Measurements from ENCODE around the gene AGBL4.
A peak's percentile ranks its signal among the peaks of the same experiment; 100 is the strongest.

AGBL4 gene

DNA sequence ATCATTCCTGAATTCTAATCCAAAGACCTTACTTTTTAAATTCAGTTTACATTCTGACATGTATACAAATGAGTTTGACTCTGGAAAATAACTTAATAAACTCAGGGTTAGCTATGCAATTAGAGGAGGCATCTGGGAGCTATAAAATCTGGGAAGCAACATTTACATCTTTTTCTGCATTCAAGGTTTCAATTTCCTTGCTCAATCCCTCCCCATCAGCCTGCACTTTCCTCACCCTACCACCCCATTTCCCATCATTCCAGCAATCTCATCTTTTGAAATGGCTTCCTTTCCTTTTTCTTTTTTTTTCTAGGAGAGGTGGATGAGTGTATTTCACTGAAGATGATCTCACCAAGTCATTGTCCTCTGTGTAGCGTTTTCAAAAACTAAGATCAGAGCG is 1181.8 kb downstream of the AGBL4 start:
- FAIRE-seq = no peak
- no peak for DNase-seq (ENCODE audit: low spot score)

DNA sequence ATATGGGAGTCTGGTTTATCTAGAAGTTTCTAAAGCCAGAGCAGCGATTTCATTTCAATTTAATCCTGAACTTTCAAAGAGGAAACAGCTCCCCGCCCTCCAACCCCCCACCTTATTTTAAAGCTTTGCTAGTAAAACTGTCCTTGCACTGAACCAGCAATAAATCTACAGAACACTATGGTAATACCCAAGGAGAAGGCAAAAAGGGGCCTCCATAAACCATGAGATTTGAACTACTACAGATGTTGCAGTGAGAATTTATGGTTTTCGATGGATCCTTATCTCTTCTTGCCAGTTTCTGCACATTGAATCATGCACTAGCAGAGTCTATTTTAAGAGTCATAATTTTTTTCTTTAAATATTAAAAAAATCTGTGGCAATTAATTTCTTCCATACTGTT is 1182.3 kb downstream of the AGBL4 start:
- DNase-seq (ENCODE audit: low spot score) = no peak
- no peak for FAIRE-seq

DNA sequence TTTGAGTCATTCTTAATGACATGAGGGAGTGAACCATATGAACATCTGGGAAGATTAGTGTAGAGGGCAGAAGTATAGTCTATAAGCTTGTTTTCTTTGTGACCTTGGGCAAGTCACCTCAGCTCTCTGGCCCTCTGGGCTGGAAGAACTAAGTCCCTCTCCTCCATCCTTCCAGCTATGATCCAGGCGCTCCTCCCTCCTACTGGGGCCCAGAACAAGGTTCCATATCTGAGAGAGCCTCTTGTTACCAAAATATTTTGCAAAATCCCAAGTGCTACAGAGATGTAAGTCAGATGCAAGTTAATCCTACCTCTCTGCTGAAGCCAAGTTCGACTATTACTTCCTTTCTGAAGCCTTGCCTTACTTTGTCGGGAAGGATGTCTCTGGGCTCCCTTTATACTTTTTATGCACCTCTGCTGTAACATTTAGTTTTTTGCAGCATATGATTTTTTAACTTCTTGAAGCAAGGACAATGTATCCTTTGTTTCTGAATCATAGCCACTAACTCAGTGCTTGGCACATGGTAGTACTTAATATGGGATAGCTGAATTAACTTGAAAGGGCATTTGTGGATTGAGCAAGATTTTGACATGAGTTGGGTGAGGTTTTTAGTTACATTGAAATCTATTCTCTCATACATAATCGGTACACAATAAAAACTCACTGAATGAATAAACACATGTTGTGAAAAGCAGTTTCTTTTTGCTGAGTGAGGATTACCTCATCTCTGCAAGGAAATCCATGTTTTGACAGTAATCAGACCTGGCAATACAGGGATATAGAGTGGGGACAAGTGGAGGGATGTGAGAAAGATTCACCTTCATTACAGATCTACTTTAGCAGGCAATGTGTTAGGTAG is 1192.4 kb downstream of the AGBL4 start:
- FAIRE-seq = no peak

DNA sequence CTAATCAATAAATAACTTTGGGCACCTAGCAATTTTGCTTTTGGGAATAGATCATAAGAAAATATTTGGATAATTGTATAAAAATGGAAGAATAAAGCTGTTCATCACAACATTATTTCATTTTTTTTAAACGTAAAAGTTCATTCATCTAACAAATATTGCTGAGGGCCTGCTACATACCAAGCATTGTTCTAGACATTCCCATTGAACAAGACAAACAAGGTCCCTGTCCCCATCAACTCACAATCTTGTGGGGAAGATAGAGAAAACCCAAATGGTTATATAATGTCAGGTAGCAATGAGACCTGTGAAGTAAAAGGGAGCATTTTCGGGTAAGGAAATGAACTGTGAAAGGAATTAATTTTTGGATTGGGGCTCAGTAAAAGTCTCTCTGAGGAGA is 1193.0 kb downstream of the AGBL4 start:
- DNase-seq (ENCODE audit: low spot score) (no peak), FAIRE-seq (no peak)

More for the DNA sequence above, 1192.4 kb downstream of the AGBL4 start:
- DNase-seq (ENCODE audit: low spot score) = no peak

DNA sequence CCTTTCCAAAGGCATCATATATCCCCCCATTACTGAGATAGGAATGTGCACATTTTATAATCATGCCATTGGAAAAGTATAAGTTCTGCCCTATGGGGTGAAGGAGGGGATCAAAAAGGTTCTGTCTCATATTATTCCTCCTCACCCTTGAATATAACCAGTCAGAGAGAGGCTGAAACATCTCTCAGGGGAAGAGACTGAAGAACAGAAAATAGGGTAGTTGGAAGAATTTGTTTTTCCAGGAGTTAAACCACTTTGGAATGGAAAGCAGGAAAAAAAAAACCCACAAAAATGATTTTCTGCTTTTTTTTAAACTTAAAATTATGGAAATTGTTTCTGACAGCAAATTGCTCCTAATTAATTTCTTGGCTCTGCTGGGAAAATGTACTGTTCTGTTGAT is 1194.3 kb downstream of the AGBL4 start:
- DNase-seq (ENCODE audit: low spot score) = no peak
- no peak for FAIRE-seq

DNA sequence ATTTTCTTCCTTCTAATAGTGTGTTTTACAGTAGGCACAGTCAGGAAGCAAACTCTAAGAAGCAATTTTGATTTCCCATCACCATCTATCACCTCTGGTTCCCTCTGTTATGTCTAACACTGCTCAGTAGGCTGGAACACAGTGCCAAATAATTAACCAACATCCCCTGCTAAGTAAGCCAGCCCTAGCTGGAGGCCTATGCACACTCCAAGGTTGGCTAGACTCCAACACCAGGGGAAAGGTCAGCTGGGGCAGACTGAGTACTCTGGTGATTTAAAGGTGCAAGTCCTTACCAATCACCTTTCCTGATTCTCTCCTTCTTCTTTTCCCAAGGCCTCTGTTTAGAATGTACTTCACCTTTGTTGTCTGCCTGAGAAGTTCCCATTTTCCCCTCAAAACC is 1200.6 kb downstream of the AGBL4 start:
- no peak for DNase-seq (ENCODE audit: low spot score)

DNA sequence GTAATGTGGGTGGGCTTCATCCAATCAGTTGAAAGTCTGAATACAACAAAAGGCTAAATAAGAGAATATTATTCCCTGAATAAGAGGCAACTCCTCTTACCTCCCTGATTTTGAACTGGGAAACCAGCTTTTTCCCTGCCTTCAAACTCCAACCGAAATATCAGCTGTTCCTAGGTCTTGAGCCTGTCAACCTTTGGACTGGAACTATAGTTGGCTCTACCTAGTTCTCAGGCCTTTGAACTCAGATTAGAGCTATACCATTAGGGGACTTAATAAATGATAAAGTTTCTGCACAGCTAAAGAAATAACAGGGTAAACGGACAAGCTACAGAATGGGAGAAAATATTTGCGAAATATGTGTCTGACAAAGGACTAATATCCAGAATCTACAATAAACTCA is 1203.3 kb downstream of the AGBL4 start:
- FAIRE-seq = no peak
- no peak for DNase-seq (ENCODE audit: low spot score)

More for the DNA sequence above, 1200.6 kb downstream of the AGBL4 start:
- FAIRE-seq = no peak

DNA sequence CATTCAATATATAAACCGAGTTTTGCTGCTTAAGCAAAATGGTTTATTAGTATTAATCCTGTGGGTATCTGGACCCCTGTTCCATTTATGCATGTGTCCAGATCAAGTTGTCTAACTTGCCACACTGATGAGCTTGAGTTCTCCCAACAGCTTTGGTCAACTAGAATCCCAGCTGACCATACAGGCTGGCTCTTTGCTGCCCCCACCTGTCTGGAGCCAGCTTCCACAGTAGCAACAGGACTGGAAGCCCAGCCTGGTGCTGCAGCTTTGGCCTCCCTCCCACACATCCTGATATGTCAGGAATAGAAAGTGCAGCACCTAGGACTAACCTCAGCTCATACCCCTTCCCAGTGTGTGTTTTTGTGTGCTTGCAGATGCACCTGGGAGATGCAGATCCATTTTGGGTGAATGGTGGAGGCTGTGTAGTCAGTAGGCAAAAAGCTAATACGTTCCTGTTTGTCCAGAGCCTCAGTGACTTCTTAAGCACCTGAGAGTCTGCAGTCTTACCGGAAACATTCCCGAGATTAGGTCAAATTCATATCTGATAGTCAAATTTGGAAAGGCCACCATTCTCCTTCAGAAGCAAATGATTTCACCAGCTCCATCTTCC is 1206.1 kb downstream of the AGBL4 start:
- DNase-seq (ENCODE audit: low spot score) (peak; percentile 54), FAIRE-seq (peak; percentile 50)

DNA sequence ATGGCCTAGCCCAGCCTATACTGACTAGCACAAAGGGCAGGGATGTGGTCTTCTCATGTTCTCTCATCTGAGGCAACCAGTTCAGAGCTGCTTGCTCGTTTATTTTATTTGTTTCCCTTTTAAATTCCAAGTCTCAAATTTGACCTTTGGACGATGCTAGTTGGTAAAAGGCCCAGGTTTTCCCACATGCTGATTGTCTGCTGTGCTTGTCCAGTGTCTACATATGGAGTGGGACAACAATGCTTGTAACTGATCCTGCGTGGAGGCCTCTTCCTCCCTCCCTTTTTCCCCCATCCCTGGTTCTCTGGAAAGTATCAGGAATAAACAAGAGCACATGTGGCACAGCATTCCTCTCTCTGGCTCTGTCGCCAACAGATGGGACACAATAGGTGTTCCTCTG is 1213.0 kb downstream of the AGBL4 start:
- DNase-seq (ENCODE audit: low spot score) = no peak
- no peak for FAIRE-seq

DNA sequence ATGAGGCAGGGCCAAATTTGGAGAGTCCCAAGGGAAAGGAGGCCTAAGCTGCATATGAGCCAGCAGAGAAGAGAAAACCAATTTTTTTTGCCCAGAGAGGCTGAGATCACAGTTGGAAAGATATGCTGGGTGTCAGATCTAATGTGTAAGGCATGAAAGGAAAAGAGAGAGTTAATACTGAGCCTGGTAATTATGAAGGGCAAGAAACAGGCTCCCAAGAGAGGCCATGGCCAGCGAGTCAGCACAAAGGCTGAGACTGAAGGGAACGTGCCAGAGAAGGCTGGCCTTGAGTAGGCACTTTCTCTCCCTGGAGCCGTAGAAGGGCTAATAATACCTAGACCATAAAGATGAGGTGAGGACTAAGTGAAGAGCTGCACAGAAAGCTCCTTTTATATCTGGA is 1215.3 kb downstream of the AGBL4 start:
- no peak for FAIRE-seq
- DNase-seq (ENCODE audit: low spot score) = no peak

DNA sequence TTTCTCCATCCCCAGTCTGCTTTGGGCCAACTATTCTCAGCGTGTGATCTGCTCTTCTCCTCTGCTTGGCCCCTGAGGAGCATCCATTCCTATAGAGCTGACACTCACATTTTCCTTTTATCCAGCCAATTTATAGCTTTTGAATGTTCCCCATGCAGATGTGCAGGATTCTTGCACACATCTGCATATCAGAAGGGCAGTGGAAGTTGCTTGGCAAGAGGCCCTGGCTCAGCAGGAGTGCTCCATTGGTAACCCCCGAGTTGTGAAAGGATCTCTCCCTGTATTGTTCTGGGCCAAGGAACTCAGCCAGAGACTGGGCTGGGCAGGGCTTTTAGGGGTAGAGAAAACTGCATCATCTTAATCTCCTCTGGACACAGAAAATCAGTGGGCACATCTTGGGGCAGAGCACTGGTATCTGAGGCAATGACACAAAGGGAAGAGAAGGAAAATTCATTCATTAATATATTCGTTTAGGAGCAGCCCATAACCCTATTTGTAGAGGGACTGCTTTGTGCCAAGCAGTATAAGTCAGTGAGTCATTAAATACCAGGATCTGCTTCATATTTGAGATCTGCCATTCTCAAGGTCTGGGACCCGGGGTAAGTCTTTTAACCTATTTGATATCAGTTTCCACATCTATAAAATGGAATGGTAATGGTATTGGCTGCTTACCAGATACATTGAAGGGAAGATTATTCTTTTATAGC is 1216.0 kb downstream of the AGBL4 start:
- DNase-seq (ENCODE audit: low spot score) = no peak
- FAIRE-seq = no peak

DNA sequence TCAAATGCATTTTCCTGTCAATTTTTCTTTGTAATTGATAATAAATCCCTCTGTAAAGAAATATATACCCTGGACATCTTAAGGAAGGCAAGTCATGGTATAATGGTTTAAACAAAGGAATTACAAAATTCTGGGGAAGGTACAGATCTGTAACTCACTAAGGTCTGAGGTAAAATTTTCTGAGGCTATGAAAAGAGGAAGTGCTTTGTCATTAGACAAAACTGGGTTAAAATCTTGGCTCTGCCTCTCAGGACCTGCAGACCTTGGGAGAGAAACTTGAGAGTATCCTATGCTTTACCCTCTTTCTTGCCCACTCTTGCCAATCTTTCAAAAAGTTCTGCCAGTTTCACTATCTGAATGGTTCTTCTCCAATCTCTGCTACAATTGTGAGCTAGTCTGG is 1220.3 kb downstream of the AGBL4 start:
- no peak for FAIRE-seq
- no peak for DNase-seq (ENCODE audit: low spot score)

DNA sequence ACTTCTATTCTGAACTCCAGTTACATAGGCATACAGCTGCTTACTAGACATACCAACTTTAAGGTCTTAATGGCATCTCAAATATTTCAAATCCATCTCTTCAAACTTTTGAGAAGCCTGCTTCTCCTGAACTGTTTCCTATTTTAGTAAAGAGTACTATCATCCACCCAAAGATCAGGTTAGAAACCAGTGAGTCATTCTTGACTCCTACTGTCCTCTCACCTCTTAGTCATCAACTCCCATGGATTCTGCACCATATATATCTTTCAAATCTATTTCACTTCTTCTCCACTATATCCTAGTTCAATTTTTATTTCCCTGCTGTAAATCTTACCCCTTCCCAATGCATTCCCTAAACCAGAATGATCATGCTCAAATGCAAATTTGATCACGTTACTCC is 1228.9 kb downstream of the AGBL4 start:
- no peak for FAIRE-seq

DNA sequence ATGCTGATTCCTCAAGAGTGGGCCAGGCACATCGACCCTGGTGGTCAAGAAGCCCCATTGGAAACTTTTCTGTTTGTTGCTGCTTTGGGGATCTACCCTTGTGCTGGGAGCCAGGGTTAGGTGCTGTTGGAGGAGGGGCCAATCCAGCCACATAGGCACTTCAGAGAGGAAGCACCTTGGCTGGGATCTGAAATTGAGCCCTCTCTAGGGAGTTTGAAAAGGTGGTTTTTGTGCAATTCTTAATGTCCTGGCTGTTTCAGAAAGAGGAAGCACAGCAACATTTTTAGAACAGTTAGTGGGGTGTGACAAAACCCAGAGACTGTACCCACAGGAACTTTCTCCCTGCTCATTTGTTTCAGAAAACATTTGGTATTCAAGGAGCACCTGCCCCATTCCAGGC is 1229.9 kb downstream of the AGBL4 start:
- FAIRE-seq = no peak

More for the DNA sequence above, 1228.9 kb downstream of the AGBL4 start:
- DNase-seq (ENCODE audit: low spot score) = no peak

DNA sequence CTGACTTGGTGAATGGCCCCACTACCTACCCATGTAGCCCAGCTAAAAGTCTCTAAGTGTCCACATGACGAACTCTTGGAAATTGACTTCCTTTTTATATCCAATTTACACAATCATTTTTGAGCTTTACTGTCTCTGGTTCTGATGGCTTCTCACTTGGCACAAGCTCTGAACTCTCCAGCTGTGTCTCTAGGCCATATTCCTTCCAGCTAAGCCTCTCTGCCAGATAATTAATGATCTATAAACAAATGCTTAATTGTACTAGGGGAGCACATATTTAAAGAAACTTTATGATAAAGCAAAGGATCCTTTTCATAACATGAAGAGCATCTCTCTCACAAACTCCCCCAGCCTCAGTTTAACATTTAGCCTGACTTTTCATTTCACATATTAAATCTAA is 1230.8 kb downstream of the AGBL4 start:
- FAIRE-seq (no peak), DNase-seq (ENCODE audit: low spot score) (no peak)

More for the DNA sequence above, 1229.9 kb downstream of the AGBL4 start:
- no peak for DNase-seq (ENCODE audit: low spot score)

DNA sequence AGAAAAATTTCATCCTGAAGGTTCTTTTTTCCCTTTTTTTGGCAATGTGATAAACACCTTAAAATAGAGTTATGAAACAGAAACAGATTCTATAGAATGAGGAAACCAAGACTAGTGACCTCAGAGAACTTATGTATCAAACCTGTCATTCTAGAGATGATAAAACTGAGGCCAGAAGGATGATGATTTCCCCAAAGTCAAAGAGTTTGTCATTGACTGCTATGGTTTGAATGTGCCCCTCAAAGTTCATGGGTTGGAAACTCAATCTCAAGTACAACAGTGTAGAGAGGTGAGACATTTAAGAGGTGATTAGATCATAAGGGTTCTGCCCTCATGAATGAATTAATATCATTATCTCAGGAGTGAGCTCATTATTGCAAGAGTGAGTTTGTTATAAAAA is 1233.4 kb downstream of the AGBL4 start:
- DNase-seq (ENCODE audit: low spot score) = no peak
- no peak for FAIRE-seq

DNA sequence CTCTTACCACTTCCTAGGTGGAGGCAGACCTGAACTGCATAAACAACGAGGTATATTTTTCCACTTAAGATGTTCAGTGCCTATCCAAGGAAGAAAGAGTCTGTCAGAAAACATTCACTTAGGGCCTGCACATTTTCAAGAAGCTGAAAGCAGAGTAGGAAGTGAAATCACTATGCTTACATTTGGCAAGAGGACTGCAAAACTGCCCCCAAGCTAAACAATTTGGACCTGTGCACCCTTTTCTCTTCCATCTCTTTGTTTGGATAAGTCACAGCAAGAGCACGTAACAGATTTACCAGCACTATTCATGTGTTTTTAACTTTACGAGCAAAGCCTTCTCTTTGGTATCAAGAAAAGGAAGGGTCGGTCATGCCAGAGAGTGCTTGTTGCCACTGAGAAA is 1233.9 kb downstream of the AGBL4 start:
- DNase-seq (ENCODE audit: low spot score) (no peak), FAIRE-seq (no peak)

DNA sequence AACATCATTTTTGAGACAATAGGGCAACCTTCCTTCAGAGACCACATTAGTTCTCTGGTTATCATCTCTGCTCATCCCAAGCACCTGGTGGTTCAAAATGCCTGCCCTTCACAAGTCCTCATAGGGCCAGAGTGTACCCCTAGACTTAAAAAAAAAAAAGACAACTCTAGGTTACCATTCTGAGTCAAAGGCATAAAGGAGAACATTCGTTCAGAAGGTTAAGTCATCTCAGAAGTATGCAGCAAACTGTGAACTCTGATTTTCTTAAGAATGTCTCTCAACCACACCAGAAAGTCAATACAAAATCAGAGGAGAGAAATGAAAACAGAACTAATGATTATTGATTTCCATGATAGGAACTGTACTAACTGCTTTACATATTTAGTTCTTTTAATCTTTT is 1237.9 kb downstream of the AGBL4 start:
- no peak for DNase-seq (ENCODE audit: low spot score)

DNA sequence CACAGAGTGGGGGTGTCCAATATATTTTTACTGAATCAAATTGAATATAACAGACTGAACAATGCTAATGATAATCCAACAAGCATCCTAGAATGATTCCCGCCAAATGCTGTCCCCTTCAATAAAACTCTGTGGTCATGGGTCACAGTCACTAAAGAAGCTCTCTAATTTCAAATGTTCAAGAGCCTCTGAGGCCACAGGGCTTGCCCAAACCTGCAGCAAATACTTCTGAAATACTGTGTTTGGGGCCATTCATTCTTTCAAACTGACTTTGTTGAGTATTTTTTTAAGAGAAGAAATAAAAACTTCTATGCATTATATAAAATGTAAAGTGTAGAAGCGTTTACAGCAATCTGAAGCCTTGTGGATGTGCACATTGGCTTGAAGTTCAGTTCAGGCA is 1239.5 kb downstream of the AGBL4 start:
- DNase-seq (ENCODE audit: low spot score) (no peak), FAIRE-seq (no peak)

More for the DNA sequence above, 1237.9 kb downstream of the AGBL4 start:
- FAIRE-seq = no peak

DNA sequence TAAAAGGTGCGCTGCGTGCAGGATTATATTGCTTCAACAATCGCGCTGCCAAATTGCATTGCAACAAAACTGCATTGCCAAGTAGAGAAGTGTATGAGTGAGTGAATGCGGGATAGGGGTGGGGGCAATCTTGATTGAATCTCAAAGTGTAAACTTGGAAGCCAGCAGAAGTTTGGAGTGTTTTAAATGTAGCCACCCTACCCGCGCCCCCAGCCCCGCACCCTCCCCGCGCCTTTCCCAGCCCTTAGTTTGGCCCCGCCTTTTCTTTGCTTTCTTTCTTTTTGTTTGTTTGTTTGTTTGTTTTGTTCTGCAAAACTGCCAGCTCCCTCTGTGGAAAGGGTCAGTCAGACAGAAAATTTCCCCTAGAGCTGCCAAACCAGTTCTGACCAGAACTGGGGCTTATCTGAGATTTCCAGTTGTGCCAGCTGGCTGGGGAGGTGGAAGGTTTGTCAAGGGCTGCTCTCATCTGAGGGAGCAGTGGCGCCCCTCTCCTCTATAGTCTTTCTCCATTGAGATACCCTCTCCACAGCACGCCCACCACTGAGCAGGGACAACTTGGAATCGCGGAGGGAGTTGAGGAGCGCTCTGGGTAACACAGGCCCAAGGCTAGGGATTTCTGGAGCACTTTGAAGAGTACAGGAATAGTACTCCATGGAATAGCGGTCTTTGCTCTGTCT is 1246.4 kb downstream of the AGBL4 start:
- FAIRE-seq (no peak), DNase-seq (ENCODE audit: low spot score) (peak; percentile 13)

DNA sequence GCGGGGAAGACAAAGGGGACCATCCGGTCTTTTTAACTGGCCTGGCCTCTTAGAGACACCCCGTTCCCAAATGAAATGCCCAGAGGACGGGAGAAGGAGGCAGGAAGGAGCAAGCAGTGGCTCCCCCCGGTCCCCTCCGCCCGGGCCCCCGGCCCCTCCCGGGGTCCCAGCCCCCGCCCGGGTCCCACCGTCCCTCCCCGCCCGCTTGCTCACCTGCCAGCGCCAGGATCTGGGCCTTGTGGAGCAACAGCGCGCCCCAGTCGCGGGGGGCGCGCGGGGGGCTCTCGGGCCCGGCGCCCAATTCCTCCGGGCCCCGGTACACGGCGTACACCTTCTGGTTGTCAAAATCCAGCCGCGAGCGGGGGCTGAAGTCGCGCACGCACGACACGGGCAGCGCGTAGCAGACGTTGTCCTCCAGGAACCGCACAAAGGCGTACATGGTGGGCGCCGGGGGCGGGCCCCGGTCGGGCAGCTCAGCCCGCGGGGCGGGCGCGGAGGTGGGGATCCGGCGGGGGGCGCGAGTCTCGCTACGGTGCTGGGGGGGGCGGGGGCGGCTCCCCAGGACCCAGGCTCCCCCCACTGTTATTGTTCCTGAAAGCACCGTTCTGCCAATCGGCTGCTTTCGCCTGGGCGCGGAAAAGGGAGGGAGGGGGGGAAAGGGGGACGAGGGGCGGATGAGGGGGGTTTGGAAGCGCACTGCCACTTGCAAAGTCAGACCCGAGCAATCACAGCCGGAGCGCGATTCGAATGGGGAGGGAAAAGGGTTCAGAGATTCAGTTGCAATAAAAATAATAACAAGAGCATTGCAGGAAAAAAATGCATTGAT is 1247.1 kb downstream of the AGBL4 start, which contains the start of gene BEND5:
TSS of gene BEND5 (minus strand) at position 499 of the 826 bp plus-strand sequence. CDS start at position 439, 60 bp downstream.
- FAIRE-seq = no peak
- peak; percentile 85 for DNase-seq (ENCODE audit: low spot score)

Data from urothelium cell line (cell line).